Activated CD4-positive, alpha-beta T cell treated with anti-CD3 and anti-CD28 coated beads, Interleukin-2, amount 50 U/mL, for 24 hours (primary cell): ENCODE measurements around the gene FGF14.

Source experiments
- DNase-seq, 2 donors: peaks; one replicate each; pipeline ENCODE4 v3.0.0-alpha.2; 2020; ENCODE audit warnings: low read depth in 1 of 2, low spot score in 1 of 2

The FGF14 gene

GRCh38 chr13:101746513-101746912 lies 655.3 kb downstream of the FGF14 start:
- no peak for DNase-seq

GRCh38 chr13:101739382-101740178 lies 662.3 kb downstream of the FGF14 start:
- no peak for DNase-seq

GRCh38 chr13:101738336-101738735 lies 663.5 kb downstream of the FGF14 start:
- no peak for DNase-seq

GRCh38 chr13:101736566-101736965 lies 665.3 kb downstream of the FGF14 start:
- DNase-seq, result no peak

GRCh38 chr13:101730420-101731000 lies 671.3 kb downstream of the FGF14 start:
- no peak for DNase-seq

GRCh38 chr13:101728615-101729014 lies 673.2 kb downstream of the FGF14 start:
- no peak for DNase-seq

GRCh38 chr13:101728021-101728420 lies 673.8 kb downstream of the FGF14 start:
- DNase-seq, result no peak

- no peak for DNase-seq
Observed at GRCh38 chr13:101727118-101727517, 674.7 kb downstream of the FGF14 start.

- no peak for DNase-seq
Observed at GRCh38 chr13:101726681-101727080, 675.2 kb downstream of the FGF14 start.

- no peak for DNase-seq
Observed at GRCh38 chr13:101718496-101718895, 683.4 kb downstream of the FGF14 start.

- DNase-seq, result no peak
Observed at GRCh38 chr13:101717353-101717752, 684.5 kb downstream of the FGF14 start.

GRCh38 chr13:101714195-101714594 lies 687.7 kb downstream of the FGF14 start:
- no peak for DNase-seq

GRCh38 chr13:101712026-101712348 lies 689.9 kb downstream of the FGF14 start:
- DNase-seq, result no peak

- DNase-seq, result no peak
Observed at GRCh38 chr13:101711307-101712025, 690.4 kb downstream of the FGF14 start.

- DNase-seq, result no peak
Observed at GRCh38 chr13:101709952-101710351, 691.9 kb downstream of the FGF14 start.

GRCh38 chr13:101708115-101708514 lies 693.7 kb downstream of the FGF14 start:
- DNase-seq, result no peak

- no peak for DNase-seq
Observed at GRCh38 chr13:101707659-101708058, 694.2 kb downstream of the FGF14 start.

- DNase-seq, result no peak
Observed at GRCh38 chr13:101706651-101707050, 695.2 kb downstream of the FGF14 start.

GRCh38 chr13:101703838-101704237 lies 698.0 kb downstream of the FGF14 start:
- no peak for DNase-seq

- no peak for DNase-seq
Observed at GRCh38 chr13:101703081-101703480, 698.8 kb downstream of the FGF14 start.

GRCh38 chr13:101700598-101700997 lies 701.2 kb downstream of the FGF14 start:
- DNase-seq, result no peak

GRCh38 chr13:101698400-101698799 lies 703.4 kb downstream of the FGF14 start:
- no peak for DNase-seq
